CD4-positive, alpha-beta memory T cell (primary cell): ENCODE data around the gene AKT3. TPM values are rescaled to one million over a fixed set of nuclear protein-coding genes. Genes with fewer than 3 reads are reported as not detected.

Experiments used
- CTCF ChIA-PET: fragments of 350-600 bp; sonication (Branson Sonifier 250); formaldehyde crosslinking; loops from one replicate; lab custom pipeline; 2021; ENCODE audit warnings: inconsistent platforms; ENCODE audit not compliant: partially characterized antibody; lab: Charles Lee
- POLR2A ChIA-PET: fragments of 350-600 bp; sonication (Branson Sonifier 250); formaldehyde crosslinking; loops from one replicate; lab custom pipeline; 2021; ENCODE audit not compliant: partially characterized antibody; lab: Charles Lee
- DNase-seq, 5 donors: peaks; one replicate each; pipeline versions ENCODE4 v3.0.0 to v3.0.0-alpha.2; 2020 to 2022; ENCODE audit warnings: mixed read lengths in 1 of 5
- H3K27ac ChIP-seq: one replicate; pipeline ENCODE4 v1.7.0; 2013; ENCODE audit warnings: low read depth, low read length
- H3K27me3 ChIP-seq: 2 replicates; pipeline ENCODE4 v1.7.0; 2013; ENCODE audit warnings: mild to moderate bottlenecking, low read length, moderate library complexity; ENCODE audit not compliant: insufficient read depth
- H3K36me3 ChIP-seq: 2 replicates; pipeline ENCODE4 v1.7.0; 2013; ENCODE audit warnings: mild to moderate bottlenecking, low read length, moderate library complexity; ENCODE audit not compliant: insufficient read depth
- H3K4me1 ChIP-seq: 2 replicates; pipeline ENCODE4 v1.7.0; 2013; ENCODE audit warnings: mild to moderate bottlenecking, low read length, moderate library complexity; ENCODE audit not compliant: insufficient read depth
- H3K4me3 ChIP-seq, 2 donors: one replicate each; pipeline ENCODE4 v1.7.0; 2013; ENCODE audit warnings: low read length in 2 of 2, mild to moderate bottlenecking in 1 of 2
- H3K9me3 ChIP-seq, 2 donors: one replicate each; pipeline ENCODE4 v1.7.0; 2013; ENCODE audit warnings: low read length in 2 of 2, control low read depth in 1 of 2; ENCODE audit not compliant: control insufficient read depth in 1 of 2
- H3K27ac Mint-ChIP-seq, 7 donors: one replicate each; pipeline ENCODE4 v1.8.0; 2020 to 2021; ENCODE audit warnings: mixed read lengths in 7 of 7, mild to moderate bottlenecking in 6 of 7, inconsistent platforms in 3 of 7, moderate library complexity in 3 of 7
- H3K27me3 Mint-ChIP-seq, 2 donors: one replicate each; pipeline ENCODE4 v1.8.0; 2020 to 2021; ENCODE audit warnings: mixed read lengths in 2 of 2
- H3K36me3 Mint-ChIP-seq, 2 donors: one replicate each; pipeline ENCODE4 v1.8.0; 2020 to 2021; ENCODE audit warnings: mixed read lengths in 2 of 2, inconsistent platforms in 1 of 2, mild to moderate bottlenecking in 1 of 2
- H3K4me1 Mint-ChIP-seq, 4 donors: one replicate each; pipeline ENCODE4 v1.8.0; 2020 to 2021; ENCODE audit warnings: mixed read lengths in 4 of 4, mild to moderate bottlenecking in 1 of 4
- H3K4me3 Mint-ChIP-seq, 8 donors: one replicate each; pipeline ENCODE4 v1.8.0; 2020 to 2021; ENCODE audit warnings: mixed read lengths in 8 of 8, mild to moderate bottlenecking in 7 of 8, moderate library complexity in 6 of 8, inconsistent platforms in 3 of 8
- H3K9me3 Mint-ChIP-seq, 8 donors: one replicate each; pipeline ENCODE4 v1.8.0; 2020 to 2021; ENCODE audit warnings: mixed read lengths in 8 of 8, mild to moderate bottlenecking in 5 of 8, inconsistent platforms in 3 of 8, moderate library complexity in 1 of 8
- intact Hi-C: fragments of 100-400 bp; cut with micrococcal nuclease; formaldehyde crosslinking; loops from one replicate; pipeline ENCODE4 v1.15.1; 2023
- polyA plus RNA-seq, 2 donors: library from polyadenylated mRNA; unstranded; fragments of 300-500 nt; fragmentation: Illumina TruSeq; gene quantifications; one replicate each; pipeline ENCODE4 v1.2.3, GENCODE V29; 2021
- total RNA-seq, 2 experiments: library from RNA; stranded (reverse); gene quantifications; one replicate each; pipeline ENCODE4 v1.2.3, GENCODE V29; 2021

AKT3 gene
- total RNA-seq (100 to 1,000 TPM; 149 to 152 TPM), polyA plus RNA-seq (1 to 10 TPM in 1 of 2 donors, under 1 TPM in 1; 0.56 to 5.1 TPM)

GRCh38 chr1:243850202-243850451 lies at the start of gene AKT3:
Gene AKT3, minus strand, starts transcription at chr1:243850243. Its CDS starts 7,073 bp downstream, at chr1:243843170.
- CTCF ChIA-PET, result no interaction called here
- H3K4me3 ChIP-seq, result peak within 1 kb of the TSS; percentile 63 to 70
- H3K36me3 Mint-ChIP-seq, result peaks cover 0 to 11% of the 10 kb centered on the region in 2 donors

DNA sequence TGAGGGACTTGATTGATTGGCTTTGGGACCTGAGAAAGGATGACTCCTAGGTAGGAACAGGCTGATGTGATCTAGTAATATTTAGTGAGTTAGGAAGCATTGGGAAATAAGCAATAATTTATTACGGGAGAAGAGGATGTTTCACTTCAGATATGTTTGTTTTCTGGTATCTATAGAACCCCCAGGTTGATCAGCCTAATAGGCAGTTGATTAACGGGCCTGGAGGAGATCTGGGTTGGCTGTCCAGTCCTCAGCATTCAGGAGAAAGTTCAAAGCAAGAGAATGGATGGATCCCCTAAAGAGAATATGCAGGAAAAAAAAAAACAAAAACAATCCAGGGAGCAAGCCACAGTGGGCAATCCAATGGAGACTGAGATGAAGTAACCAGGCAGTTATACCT lies 48.2 kb upstream of the AKT3 start:
- no peak overlapping the region for H3K4me3 Mint-ChIP-seq
- no peak overlapping the region for H3K27ac Mint-ChIP-seq
- H3K27me3 Mint-ChIP-seq, result peaks cover 8 to 15% of the 10 kb centered on the region in 2 donors
- H3K27ac ChIP-seq, result no peak overlapping the region
- no peaks in the 10 kb centered on the region for H3K9me3 ChIP-seq
- H3K27me3 ChIP-seq, result no peaks in the 10 kb centered on the region
- H3K4me3 ChIP-seq, result no peak overlapping the region
- DNase-seq, result no peak
- CTCF ChIA-PET, result no interaction called here
- H3K4me1 ChIP-seq, result no peaks in the 10 kb centered on the region
- intact Hi-C loops, result no loop called here
- H3K9me3 Mint-ChIP-seq, result no peaks in the 10 kb centered on the region
- POLR2A ChIA-PET, result no interaction called here
- H3K4me1 Mint-ChIP-seq, result no peaks in the 10 kb centered on the region
- no peaks in the 10 kb centered on the region for H3K36me3 ChIP-seq
- no peaks in the 10 kb centered on the region for H3K36me3 Mint-ChIP-seq

More at GRCh38 chr1:243850202-243850451, at the start of gene AKT3:
- peaks cover 0 to 2% of the 10 kb centered on the region in 2 donors for H3K27me3 Mint-ChIP-seq
- peak within 1 kb of the TSS; percentile 95 to 100 (median 98) for H3K27ac Mint-ChIP-seq
- Histone ChIP-seq H3K27ac (peak within 1 kb of the TSS; percentile 95), H3K9me3 (no peaks in the 10 kb centered on the region), H3K36me3 (no peaks in the 10 kb centered on the region), H3K4me1 (peaks cover 43% of the 10 kb centered on the region), H3K27me3 (no peaks in the 10 kb centered on the region)
- H3K4me1 Mint-ChIP-seq, result peaks cover 25 to 42% (median 35%) of the 10 kb centered on the region in 4 donors
- intact Hi-C loops, result loop anchor here (1.0 to 10.0 kb wide), 7 partner anchors 12 to 803 kb away; partner anchors contain the start of genes ADSS2, CEP170 and DESI2
- peak within 1 kb of the TSS; percentile 93 to 99 (median 96) for H3K4me3 Mint-ChIP-seq
- POLR2A ChIA-PET, result interaction anchor here (0.6 to 4.0 kb wide), 6 partner anchors 9 to 225 kb away, joined by 3 to 40 read pairs (median 8); no protein-coding TSS in a partner anchor
- DNase-seq, result no peak
- H3K9me3 Mint-ChIP-seq, result no peaks in the 10 kb centered on the region

- Mint-ChIP-seq H3K4me3 (no peak overlapping the region), H3K36me3 (no peaks in the 10 kb centered on the region), H3K9me3 (no peaks in the 10 kb centered on the region), H3K27me3 (peaks cover 4 to 15% of the 10 kb centered on the region in 2 donors), H3K4me1 (no peaks in the 10 kb centered on the region), H3K27ac (no peak overlapping the region)
- ChIA-PET POLR2A (no interaction called here), CTCF (no interaction called here)
- Histone ChIP-seq H3K36me3 (no peaks in the 10 kb centered on the region), H3K27me3 (no peaks in the 10 kb centered on the region), H3K27ac (no peak overlapping the region), H3K9me3 (no peaks in the 10 kb centered on the region), H3K4me3 (no peak overlapping the region), H3K4me1 (no peaks in the 10 kb centered on the region)
- DNase-seq, result no peak
- intact Hi-C loops, result no loop called here
Measured at GRCh38 chr1:243896313-243896712, 46.3 kb upstream of the AKT3 start.

DNA sequence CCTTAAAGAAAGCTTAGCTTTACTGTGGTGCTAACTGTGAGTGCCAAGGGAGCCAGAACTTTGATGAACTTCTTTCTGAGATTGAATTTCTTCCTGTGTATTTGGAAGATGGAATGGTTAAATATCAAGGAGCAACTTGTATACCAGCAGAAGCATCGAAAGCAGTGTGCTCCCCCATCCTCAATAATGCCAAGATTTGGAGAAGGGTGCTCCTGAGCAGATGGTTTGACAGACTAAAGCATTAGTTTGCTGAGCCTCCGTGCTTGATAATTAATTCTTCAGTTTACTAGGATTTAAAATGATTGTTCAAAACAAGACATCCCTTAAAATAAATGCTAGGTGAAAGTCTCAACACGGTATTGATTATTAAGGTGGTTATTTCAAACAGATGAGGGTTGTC lies 42.4 kb upstream of the AKT3 start:
- Mint-ChIP-seq H3K9me3 (no peaks in the 10 kb centered on the region), H3K4me3 (no peak overlapping the region), H3K4me1 (no peaks in the 10 kb centered on the region), H3K27me3 (peaks cover 1 to 19% of the 10 kb centered on the region in 2 donors), H3K27ac (no peak overlapping the region), H3K36me3 (no peaks in the 10 kb centered on the region)
- H3K4me1 ChIP-seq, result no peaks in the 10 kb centered on the region
- ChIA-PET POLR2A (interaction anchor here (0.5 kb wide), 1 partner anchor 303 kb away, joined by 3 read pairs; no protein-coding TSS in a partner anchor), CTCF (no interaction called here)
- no peaks in the 10 kb centered on the region for H3K9me3 ChIP-seq
- H3K27me3 ChIP-seq, result no peaks in the 10 kb centered on the region
- no peak overlapping the region for H3K4me3 ChIP-seq
- H3K36me3 ChIP-seq, result no peaks in the 10 kb centered on the region
- no peak for DNase-seq
- intact Hi-C loops, result no loop called here
- H3K27ac ChIP-seq, result no peak overlapping the region

DNA sequence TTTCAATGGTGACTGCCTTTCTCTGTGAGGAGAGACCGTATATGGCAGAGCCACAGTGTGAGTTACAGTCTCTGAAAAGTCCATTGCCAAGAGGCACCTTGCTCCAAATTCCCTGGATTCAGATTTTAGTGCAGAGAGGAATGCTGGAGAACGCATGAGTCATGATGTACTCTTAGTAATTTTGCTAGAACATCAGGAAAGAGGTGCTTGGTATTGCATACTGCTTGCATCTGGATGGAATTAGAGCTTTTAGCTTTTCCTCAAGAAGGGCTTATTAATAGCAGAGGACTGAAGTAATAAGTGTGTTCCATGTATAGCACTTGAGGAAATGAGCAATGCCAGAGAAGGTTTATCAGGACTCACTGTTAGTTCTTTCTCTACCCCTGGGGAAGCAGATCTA lies 40.5 kb upstream of the AKT3 start:
- no peak for DNase-seq
- H3K9me3 Mint-ChIP-seq, result no peaks in the 10 kb centered on the region
- H3K36me3 ChIP-seq, result no peaks in the 10 kb centered on the region
- H3K27me3 ChIP-seq, result no peaks in the 10 kb centered on the region
- H3K27ac Mint-ChIP-seq, result no peak overlapping the region
- peaks cover 4 to 15% of the 10 kb centered on the region in 2 donors for H3K27me3 Mint-ChIP-seq
- ChIA-PET POLR2A (no interaction called here), CTCF (no interaction called here)
- no peaks in the 10 kb centered on the region for H3K4me1 Mint-ChIP-seq
- no peak overlapping the region for H3K4me3 Mint-ChIP-seq
- H3K4me3 ChIP-seq, result no peak overlapping the region
- no peaks in the 10 kb centered on the region for H3K4me1 ChIP-seq
- H3K36me3 Mint-ChIP-seq, result no peaks in the 10 kb centered on the region
- H3K27ac ChIP-seq, result no peak overlapping the region
- intact Hi-C loops, result no loop called here
- no peaks in the 10 kb centered on the region for H3K9me3 ChIP-seq

DNA sequence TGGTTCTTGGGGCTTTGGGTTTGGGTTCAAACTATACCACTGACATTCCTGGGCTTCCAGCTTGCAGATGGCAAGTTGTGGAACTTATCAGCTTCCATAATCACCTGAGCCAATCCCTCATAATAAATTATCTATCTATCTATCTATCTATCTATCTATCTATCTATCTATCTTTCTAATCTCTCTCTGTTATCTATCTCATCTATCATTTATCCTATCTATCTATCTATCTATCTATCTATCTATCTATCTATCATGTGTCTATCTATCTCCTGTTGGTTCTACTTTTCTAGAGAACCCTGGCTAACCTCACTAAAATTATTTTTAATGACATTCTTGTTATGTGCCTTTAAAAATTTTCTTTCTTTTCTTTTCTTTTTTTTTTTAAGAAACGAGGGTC lies 35.8 kb upstream of the AKT3 start:
- Histone ChIP-seq H3K4me3 (no peak overlapping the region), H3K4me1 (no peaks in the 10 kb centered on the region), H3K27me3 (no peaks in the 10 kb centered on the region), H3K36me3 (no peaks in the 10 kb centered on the region), H3K27ac (no peak overlapping the region), H3K9me3 (no peaks in the 10 kb centered on the region)
- intact Hi-C loops, result no loop called here
- Mint-ChIP-seq H3K4me3 (no peak overlapping the region), H3K36me3 (no peaks in the 10 kb centered on the region), H3K4me1 (no peaks in the 10 kb centered on the region), H3K27me3 (peaks cover 11% of the 10 kb centered on the region in 2 donors), H3K27ac (no peak overlapping the region), H3K9me3 (peaks cover 0 to 2% (median 0%) of the 10 kb centered on the region in 8 donors)
- ChIA-PET CTCF (no interaction called here), POLR2A (interaction anchor here (0.9 kb wide), 1 partner anchor 163 kb away, joined by 3 read pairs; no protein-coding TSS in a partner anchor)
- DNase-seq, result no peak

- Histone ChIP-seq H3K4me3 (no peak overlapping the region), H3K36me3 (no peaks in the 10 kb centered on the region), H3K9me3 (no peaks in the 10 kb centered on the region), H3K4me1 (no peaks in the 10 kb centered on the region), H3K27me3 (no peaks in the 10 kb centered on the region), H3K27ac (no peak overlapping the region)
- Mint-ChIP-seq H3K36me3 (no peaks in the 10 kb centered on the region), H3K4me3 (no peak overlapping the region), H3K27me3 (peaks cover 6 to 10% of the 10 kb centered on the region in 2 donors), H3K9me3 (peaks cover 0 to 2% (median 0%) of the 10 kb centered on the region in 8 donors), H3K4me1 (no peaks in the 10 kb centered on the region), H3K27ac (no peak overlapping the region)
- intact Hi-C loops, result no loop called here
- ChIA-PET CTCF (no interaction called here), POLR2A (no interaction called here)
- DNase-seq, result no peak
Measured at GRCh38 chr1:243884603-243885002, 34.6 kb upstream of the AKT3 start.
